SJSA1 (cell line): ENCODE data around the gene FNDC3B. TPM values are rescaled to one million over a fixed set of nuclear protein-coding genes. Genes with fewer than 3 reads are reported as not detected.

Source experiments
- DNase-seq, 2 experiments: peaks; one replicate each; pipeline ENCODE4 v3.0.0-alpha.2; 2015 to 2020; ENCODE audit warnings: low spot score in 2 of 2, low read depth in 1 of 2
- H3K27ac ChIP-seq: fragments of 250-450 bp; sonication (Bioruptor Pico); 2 replicates; pipeline ENCODE4 v1.5.1; 2020; ENCODE audit warnings: mild to moderate bottlenecking, moderate library complexity
- H3K27me3 ChIP-seq: fragments of 250-450 bp; sonication (Bioruptor Pico); replicated peaks from 2 replicates; pipeline ENCODE4 v1.5.1; 2020; ENCODE audit warnings: mild to moderate bottlenecking, moderate library complexity
- H3K36me3 ChIP-seq: fragments of 250-450 bp; sonication (Bioruptor Pico); 2 replicates; pipeline ENCODE4 v1.5.1; 2020; ENCODE audit warnings: mild to moderate bottlenecking
- H3K4me1 ChIP-seq: fragments of 250-450 bp; sonication (Bioruptor Pico); replicated peaks from 2 replicates; pipeline ENCODE4 v1.6.1; 2021; ENCODE audit warnings: mild to moderate bottlenecking
- H3K4me3 ChIP-seq: fragments of 250-450 bp; sonication (Bioruptor Pico); 2 replicates; pipeline ENCODE4 v1.5.1; 2020; ENCODE audit warnings: mild to moderate bottlenecking
- H3K9me3 ChIP-seq: fragments of 250-450 bp; sonication (Bioruptor Pico); replicated peaks from 2 replicates; pipeline ENCODE4 v1.5.1; 2020; ENCODE audit warnings: mild to moderate bottlenecking
- total RNA-seq: library from RNA; depleted of rRNA; stranded (reverse); fragments of >200 nt; shearing (Covaris generic); gene quantifications from 2 replicates; pipeline ENCODE4 v1.2.3, GENCODE V29; 2014

FNDC3B gene
- total RNA-seq, 1 experiment from 2014 or later = 73.4 TPM

DNA sequence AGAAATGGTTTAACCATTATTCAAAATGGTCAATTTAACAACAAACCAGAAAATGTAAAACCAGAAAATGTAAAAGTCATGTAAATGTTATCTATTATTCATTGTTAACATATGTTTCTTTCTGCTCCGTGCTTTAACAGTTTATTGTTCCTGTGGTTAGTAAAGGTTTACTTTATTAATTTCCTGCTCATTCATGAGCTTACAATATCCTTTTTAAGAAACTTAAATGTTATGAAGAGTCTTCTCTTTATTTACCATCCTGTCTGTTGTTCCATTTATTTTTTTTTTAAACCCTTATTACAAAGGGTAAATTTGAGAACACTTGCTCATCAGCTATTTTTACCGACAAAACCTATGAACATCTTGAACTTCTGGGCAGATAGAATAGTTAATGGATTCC is 260.8 kb downstream of the FNDC3B start:
- Histone ChIP-seq H3K27me3 (no peaks in the 10 kb centered on the region), H3K27ac (no peak overlapping the region), H3K9me3 (no peaks in the 10 kb centered on the region), H3K4me1 (peaks cover 12% of the 10 kb centered on the region), H3K36me3 (peaks cover 59% of the 10 kb centered on the region), H3K4me3 (no peak overlapping the region)
- DNase-seq = no peak

DNA sequence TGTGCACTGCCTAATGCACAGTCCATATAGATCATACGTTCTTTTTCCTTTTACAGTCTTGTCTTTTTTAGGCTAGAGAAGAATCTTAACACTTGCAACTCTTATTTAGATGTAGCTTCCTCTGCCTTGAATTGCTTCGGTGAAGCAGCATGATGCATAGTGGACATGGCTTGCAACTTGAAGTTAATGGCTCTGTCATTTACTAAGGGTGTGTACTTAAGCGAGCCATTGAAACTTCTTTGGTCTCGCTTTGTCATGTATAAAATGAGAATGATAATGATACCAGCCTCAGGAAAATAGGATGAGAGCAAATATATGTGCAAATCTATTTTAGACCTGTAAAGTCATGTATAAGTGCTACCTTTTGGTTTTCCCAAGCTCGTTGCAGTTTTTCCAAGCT is 261.5 kb downstream of the FNDC3B start:
- DNase-seq = no peak
- Histone ChIP-seq H3K9me3 (no peaks in the 10 kb centered on the region), H3K27me3 (no peaks in the 10 kb centered on the region), H3K36me3 (peaks cover 54% of the 10 kb centered on the region), H3K4me3 (no peak overlapping the region), H3K27ac (no peak overlapping the region), H3K4me1 (peaks cover 12% of the 10 kb centered on the region)

DNA sequence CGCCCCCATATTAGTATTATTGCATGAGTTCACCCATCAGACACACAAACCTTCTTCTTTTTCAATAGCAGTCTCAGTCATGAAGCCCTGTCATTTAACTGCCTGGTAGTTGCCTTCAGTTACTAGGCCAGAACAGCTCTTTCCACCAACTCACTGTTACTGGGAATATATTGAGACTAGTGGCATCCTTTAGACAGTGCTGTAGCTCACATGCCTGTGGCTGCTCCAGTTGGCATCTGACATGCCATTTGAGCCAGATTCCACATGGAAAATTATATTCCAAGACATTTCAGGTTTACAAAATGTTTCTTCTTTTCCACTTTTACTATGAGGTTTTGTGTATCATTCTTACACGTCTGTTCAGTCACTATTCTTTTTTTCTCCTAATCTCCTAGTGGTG is 262.8 kb downstream of the FNDC3B start:
- Histone ChIP-seq H3K4me3 (no peak overlapping the region), H3K27me3 (no peaks in the 10 kb centered on the region), H3K27ac (no peak overlapping the region), H3K4me1 (peaks cover 22% of the 10 kb centered on the region), H3K36me3 (peaks cover 43% of the 10 kb centered on the region), H3K9me3 (no peaks in the 10 kb centered on the region)
- no peak for DNase-seq

DNA sequence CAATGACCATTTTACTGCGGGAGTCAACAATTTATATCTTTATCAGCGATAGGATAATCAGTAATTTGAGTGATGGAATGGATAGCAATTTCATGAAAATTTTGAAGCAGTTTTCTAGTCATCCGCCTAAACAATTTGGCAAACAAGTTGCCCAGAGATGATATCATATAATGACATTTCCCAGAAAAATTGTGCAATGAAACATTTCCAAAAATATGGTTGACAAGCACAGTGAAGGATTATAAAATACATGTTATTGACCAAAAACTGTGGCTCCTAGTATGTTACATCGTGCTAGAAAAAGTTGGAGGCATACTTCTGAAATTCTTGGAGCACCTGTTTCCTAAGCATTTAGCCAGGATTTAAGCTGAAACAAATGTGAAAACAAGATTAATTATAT is 263.8 kb downstream of the FNDC3B start:
- Histone ChIP-seq H3K36me3 (peaks cover 47% of the 10 kb centered on the region), H3K9me3 (no peaks in the 10 kb centered on the region), H3K27ac (no peak overlapping the region), H3K27me3 (no peaks in the 10 kb centered on the region), H3K4me3 (no peak overlapping the region), H3K4me1 (peaks cover 27% of the 10 kb centered on the region)
- DNase-seq = no peak

DNA sequence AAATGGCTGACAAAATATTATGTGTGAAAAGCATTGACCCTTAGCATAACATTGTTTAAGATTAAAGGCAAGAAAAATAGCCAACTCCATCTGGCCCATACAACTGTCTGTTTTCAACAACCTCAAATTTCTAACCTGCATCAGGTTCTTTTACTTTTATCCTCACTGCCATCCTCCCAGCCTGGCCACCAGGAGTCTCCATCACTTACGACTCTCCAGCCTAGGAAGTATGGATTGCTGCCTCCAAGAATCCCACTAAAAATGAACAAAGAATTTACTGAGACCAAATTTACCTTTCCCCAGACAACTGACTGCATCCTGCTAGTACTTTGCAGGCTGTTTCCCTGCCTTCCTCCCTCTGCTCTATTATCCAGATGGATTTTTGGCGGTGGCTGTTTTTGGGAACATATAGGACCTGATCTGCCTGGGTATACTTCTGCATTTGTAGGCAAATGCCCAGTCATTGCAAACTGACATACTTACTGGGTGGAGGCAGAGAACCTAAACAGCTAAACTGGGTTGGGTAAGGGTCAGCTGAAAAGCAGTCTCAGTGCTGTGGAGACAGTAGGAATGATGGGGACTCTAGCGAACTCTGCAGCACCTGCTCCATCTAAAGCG is 264.7 kb downstream of the FNDC3B start:
- Histone ChIP-seq H3K27me3 (no peaks in the 10 kb centered on the region), H3K9me3 (no peaks in the 10 kb centered on the region), H3K36me3 (peaks cover 49% of the 10 kb centered on the region), H3K27ac (no peak overlapping the region), H3K4me3 (no peak overlapping the region), H3K4me1 (peaks cover 27% of the 10 kb centered on the region)
- DNase-seq = no peak

DNA sequence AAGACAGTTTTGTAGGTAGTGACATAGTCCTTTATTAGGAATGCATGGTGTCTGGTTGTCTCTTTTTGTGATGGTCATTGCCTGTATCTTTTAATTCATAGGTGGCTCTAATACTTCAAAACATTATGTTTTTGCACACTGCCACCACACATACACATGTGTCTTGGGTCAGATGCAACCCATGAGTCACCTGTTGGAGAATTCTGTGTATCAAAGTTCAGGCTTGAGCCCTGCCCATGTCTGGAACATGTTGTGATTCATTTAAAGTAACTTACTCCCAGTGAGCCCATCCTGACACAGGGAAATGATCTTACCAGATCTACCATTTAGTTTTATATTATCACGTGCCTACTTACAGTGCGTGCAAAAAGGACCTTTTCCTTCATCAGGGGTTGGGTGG is 266.2 kb downstream of the FNDC3B start:
- Histone ChIP-seq H3K4me3 (no peak overlapping the region), H3K4me1 (peaks cover 19% of the 10 kb centered on the region), H3K27me3 (no peaks in the 10 kb centered on the region), H3K27ac (no peak overlapping the region), H3K36me3 (peaks cover 54% of the 10 kb centered on the region), H3K9me3 (no peaks in the 10 kb centered on the region)
- DNase-seq = no peak

DNA sequence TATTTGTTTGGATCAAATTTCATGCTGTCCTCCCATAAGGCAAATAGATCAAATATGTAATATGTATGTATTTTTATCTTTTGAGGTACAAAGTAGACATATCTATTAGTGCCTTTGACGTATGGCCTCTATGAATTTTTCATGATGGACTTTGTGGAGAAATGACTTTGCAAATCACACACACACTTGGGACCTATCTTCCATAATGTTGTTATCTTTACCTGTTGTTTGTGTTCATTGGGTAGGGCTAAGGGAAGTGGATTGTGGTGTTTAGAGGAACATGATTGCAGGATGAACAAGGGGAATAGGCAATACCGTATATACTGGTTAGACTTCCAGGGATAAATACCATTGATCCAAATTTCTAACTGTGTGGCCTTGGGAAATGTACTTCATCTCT is 266.6 kb downstream of the FNDC3B start:
- no peak overlapping the region for H3K4me3 ChIP-seq
- H3K27ac ChIP-seq = no peak overlapping the region
- peaks cover 15% of the 10 kb centered on the region for H3K4me1 ChIP-seq
- H3K36me3 ChIP-seq = peaks cover 54% of the 10 kb centered on the region
- no peaks in the 10 kb centered on the region for H3K27me3 ChIP-seq
- H3K9me3 ChIP-seq = no peaks in the 10 kb centered on the region
- no peak for DNase-seq

DNA sequence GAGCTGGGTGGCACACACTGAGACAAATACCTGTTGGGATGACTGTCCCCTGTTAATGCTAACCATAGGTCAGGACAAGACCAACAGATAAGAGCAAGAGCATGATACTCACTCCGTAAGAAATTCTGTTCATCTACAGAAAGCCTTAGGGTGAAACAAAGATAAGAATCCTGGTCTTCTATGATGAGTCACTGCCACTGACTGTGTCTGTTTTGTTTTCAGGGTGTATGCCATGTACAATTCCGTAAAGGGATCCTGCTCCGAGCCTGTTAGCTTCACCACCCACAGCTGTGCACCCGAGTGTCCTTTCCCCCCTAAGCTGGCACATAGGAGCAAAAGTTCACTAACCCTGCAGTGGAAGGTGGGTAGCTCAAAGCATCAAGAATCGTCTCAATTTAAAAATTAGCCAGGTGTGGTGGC is 267.8 kb downstream of the FNDC3B start:
- Histone ChIP-seq H3K4me3 (no peak overlapping the region), H3K4me1 (peaks cover 15% of the 10 kb centered on the region), H3K27ac (peak overlapping the region; percentile 4; the same call in 1 of the 2 replicates), H3K36me3 (peaks cover 56% of the 10 kb centered on the region), H3K27me3 (no peaks in the 10 kb centered on the region), H3K9me3 (no peaks in the 10 kb centered on the region)
- peak in 1 of 2 experiments; percentile 30 for DNase-seq

DNA sequence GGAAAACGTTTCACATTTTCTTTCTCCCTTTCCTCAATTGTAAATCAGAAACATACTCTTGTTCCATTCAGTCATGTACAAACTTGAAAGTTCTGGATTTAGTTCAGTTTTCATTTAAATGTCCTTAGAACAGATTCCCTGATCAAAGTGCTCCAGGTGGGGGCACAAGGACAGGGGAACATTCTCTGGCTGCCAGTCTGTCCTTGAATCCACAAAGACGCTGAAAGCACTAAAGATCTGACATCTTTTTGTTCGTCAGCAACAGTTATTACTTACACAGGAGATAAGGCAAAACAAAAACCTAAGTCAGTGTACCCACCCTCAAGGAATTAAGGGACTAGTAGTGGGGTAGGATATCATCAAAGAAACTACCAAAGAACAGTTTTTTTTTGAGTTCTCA is 269.7 kb downstream of the FNDC3B start:
- Histone ChIP-seq H3K4me1 (peaks cover 15% of the 10 kb centered on the region), H3K27ac (no peak overlapping the region), H3K9me3 (no peaks in the 10 kb centered on the region), H3K4me3 (no peak overlapping the region), H3K27me3 (no peaks in the 10 kb centered on the region), H3K36me3 (peaks cover 66% of the 10 kb centered on the region)
- DNase-seq = no peak

DNA sequence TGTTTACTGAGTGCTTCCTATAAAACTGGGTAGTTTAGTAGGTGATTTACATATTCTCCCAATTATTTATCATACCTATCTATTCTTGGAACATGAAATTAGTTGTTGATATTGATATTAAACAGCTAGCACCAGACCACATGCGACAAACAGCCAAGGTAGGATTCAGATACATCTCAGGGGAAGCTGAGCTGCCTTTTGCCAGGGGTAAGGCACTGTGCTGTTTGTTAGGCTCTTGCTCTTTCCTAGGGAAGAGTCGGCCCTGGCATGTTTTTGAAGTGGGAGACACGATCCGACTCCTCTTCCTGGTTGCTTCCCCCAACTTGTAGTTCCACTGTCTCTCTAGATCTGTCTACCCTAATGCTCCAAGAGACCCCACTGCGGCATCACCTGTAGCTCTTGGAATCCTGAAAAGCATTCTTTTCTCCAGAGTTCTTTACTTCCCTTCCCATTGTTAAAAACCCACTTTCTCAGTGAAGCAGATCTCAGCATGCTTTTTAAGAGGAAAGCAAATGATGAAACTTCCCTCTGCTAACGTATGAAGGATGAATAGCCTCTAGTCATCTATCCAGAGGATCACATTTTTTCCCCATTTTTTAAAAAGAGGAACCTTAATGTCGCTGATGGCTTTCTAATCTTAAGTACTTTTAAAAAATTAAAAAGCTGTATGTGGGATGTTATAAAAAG is 270.5 kb downstream of the FNDC3B start:
- no peak for DNase-seq
- Histone ChIP-seq H3K27ac (no peak overlapping the region), H3K9me3 (no peaks in the 10 kb centered on the region), H3K36me3 (peaks cover 72% of the 10 kb centered on the region), H3K4me1 (peaks cover 16% of the 10 kb centered on the region), H3K27me3 (no peaks in the 10 kb centered on the region), H3K4me3 (no peak overlapping the region)

DNA sequence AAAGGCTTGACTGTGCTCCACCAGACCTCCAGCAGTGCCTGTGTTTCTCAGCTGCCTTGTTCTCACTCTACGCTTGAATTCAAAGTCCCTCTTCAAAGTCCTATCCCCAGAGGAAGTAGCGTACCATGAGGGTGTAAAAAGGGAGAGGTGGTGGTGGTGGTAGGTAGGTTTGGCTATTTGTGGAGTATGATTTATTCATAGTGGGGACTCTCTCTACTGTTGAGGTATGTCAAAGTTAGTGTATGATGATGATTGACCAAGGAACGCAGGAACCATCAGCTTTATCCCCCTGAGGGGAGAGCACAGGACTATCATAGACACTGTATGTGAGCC is 271.0 kb downstream of the FNDC3B start:
- Histone ChIP-seq H3K9me3 (no peaks in the 10 kb centered on the region), H3K4me1 (peaks cover 21% of the 10 kb centered on the region), H3K27ac (no peak overlapping the region), H3K36me3 (peaks cover 73% of the 10 kb centered on the region), H3K4me3 (no peak overlapping the region), H3K27me3 (no peaks in the 10 kb centered on the region)
- DNase-seq = no peak

DNA sequence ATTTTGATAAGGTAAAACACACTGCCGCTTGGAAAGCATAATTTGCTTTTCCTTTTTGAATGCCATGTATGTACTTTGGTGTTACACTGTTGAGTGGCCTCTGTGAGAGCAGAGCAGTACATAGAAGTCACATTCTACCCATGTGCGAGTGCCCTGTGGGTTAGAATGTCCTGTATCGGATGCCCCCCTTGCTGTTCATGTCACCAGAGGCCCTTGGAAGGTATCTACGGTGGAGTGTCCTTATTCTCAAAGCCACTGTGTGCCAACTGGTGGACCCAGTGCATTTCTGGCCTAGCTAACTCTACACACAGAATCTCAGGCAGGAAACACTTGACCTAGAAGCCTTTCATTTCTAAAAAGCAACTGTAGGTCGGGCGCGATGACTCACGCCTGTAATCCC is 271.8 kb downstream of the FNDC3B start:
- H3K27ac ChIP-seq = no peak overlapping the region
- no peaks in the 10 kb centered on the region for H3K27me3 ChIP-seq
- peaks cover 75% of the 10 kb centered on the region for H3K36me3 ChIP-seq

DNA sequence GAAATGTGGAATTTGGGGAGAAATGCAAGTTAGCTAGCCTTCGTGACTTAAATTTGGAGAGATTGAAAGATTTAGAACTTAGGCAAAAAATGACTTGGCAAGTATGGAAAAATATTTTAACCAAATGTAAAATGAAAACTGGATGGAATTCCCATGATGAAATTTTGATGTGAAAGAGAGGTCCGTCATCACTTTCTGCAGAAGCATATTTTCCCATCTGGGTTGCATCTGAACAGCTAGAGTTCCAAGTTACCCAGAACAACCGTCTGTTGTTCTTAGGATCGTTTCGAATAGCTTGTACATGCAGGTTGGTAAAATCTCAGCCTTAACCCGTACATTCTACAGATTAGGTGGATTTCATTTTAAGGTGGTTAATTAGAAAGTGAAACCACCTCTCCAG is 272.6 kb downstream of the FNDC3B start:
- no peak overlapping the region for H3K27ac ChIP-seq
- no peaks in the 10 kb centered on the region for H3K9me3 ChIP-seq
- DNase-seq = no peak
- H3K4me3 ChIP-seq = no peak overlapping the region
- peaks cover 82% of the 10 kb centered on the region for H3K36me3 ChIP-seq
- peaks cover 27% of the 10 kb centered on the region for H3K4me1 ChIP-seq
- no peaks in the 10 kb centered on the region for H3K27me3 ChIP-seq

More for the DNA sequence above, 271.8 kb downstream of the FNDC3B start:
- H3K4me1 ChIP-seq = peaks cover 29% of the 10 kb centered on the region
- no peak overlapping the region for H3K4me3 ChIP-seq
- H3K9me3 ChIP-seq = no peaks in the 10 kb centered on the region
- no peak for DNase-seq

DNA sequence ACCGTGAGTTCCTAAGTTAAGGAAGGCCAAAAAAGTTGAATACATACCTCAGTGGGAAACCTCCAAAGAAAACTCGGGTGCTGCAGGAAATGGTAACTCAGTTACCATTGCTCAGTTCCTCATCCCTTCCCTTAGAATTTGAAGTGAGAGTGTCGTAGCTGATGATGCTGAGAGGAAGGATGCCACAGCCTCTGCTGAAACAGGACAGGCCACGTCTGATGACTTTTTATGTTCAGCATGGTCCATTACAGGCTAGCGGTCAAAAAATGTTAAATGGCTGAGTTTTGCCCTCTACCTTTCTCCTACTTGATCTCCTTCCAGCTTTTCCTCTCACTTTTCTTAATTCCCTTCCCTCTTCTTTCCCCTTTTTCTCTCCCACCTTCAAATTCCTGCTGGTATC is 273.3 kb downstream of the FNDC3B start:
- no peak overlapping the region for H3K4me3 ChIP-seq
- DNase-seq = no peak
- no peak overlapping the region for H3K27ac ChIP-seq
- no peaks in the 10 kb centered on the region for H3K9me3 ChIP-seq
- peaks cover 26% of the 10 kb centered on the region for H3K4me1 ChIP-seq
- peaks cover 80% of the 10 kb centered on the region for H3K36me3 ChIP-seq
- H3K27me3 ChIP-seq = no peaks in the 10 kb centered on the region

DNA sequence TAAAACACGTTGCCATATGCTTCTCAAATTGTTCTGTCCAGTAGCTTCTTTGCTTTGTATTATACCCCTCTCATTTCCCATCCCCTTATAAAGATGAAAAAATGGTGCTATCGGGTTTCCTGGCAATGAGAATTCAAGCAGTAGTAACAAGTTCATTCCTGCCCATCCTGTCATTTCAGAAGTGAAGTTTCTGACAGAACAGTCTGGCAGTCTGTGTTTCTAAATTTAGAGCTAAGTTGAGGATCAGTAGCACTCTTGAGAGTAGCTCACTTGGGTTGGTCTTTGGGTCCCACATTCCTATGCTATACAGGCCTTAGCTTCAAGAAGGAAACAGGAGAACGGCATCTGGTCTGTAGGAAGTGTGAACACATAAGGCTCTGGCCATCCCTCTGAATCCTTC is 274.3 kb downstream of the FNDC3B start:
- H3K27ac ChIP-seq = no peak overlapping the region
- H3K4me3 ChIP-seq = no peak overlapping the region
- peaks cover 36% of the 10 kb centered on the region for H3K4me1 ChIP-seq
- no peaks in the 10 kb centered on the region for H3K27me3 ChIP-seq
- H3K9me3 ChIP-seq = no peaks in the 10 kb centered on the region
- H3K36me3 ChIP-seq = peaks cover 78% of the 10 kb centered on the region
- no peak for DNase-seq
